Stimulated activated CD8-positive, alpha-beta memory T cell treated with anti-CD3 and anti-CD28 coated beads, Interleukin-4, amount 100 ng/mL, for 24 hours (primary cell): ENCODE data around the gene CLEC18C.
"Not testable (repeated sequence)": the region's sequence is repeated elsewhere in the genome, so short reads cannot be mapped to it uniquely, and the experiment has no call there.

Experiments used
- DNase-seq: peaks from one replicate; pipeline ENCODE4 v3.0.0-alpha.2; 2020; ENCODE audit warnings: low read depth

Gene CLEC18C

GRCh38 chr16:70173212-70173837, at the start of gene CLEC18C:
TSS of gene CLEC18C (plus strand) at chr16:70173787. CDS start at chr16:70174279, 492 bp downstream.
- not testable (repeated sequence) for DNase-seq

DNA sequence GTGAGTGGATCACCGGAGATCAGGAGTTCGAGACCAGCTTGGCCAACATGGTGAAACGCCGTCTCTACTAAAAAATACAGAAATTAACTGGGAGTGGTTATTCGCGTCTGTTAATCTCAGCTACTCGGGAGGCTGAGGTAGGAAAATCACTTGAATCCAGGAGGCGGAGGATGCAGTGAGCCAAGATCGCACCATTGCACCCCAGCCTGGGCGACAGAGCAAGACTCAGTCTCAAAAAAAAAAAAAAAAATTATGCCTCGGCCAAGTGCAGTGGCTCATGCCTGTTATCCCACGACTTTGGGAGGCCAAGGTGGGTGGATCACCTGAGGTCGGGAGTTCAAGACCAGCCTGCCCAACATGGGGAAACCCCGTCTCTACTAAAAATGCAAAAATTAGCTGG, 49.8 kb upstream of the CLEC18C start:
- DNase-seq: not testable (repeated sequence)

- DNase-seq: not testable (repeated sequence)
Observed at GRCh38 chr16:70126226-70126625, 47.4 kb upstream of the CLEC18C start.

- not testable (repeated sequence) for DNase-seq
Observed at GRCh38 chr16:70127706-70128105, 45.9 kb upstream of the CLEC18C start.

DNA sequence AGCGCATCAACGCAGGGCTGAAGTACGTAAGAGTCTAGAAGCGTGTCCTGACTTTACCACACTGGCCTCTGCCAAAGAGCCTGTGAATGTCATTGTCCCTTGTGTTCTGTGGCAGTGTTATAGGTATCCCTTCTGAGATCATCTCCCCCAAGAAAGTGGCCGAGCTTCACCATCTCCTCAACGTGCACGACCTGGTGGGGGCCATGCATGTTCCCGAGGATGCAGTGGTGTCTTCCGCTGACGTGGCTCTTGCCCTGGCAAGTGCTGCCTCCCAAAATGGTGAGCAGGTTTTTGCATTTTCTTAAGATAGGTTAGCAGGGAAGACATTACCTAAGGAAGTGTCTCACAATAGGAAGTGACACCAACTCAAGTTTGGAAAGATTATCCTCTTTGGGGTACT, 44.7 kb upstream of the CLEC18C start:
- not testable (repeated sequence) for DNase-seq

DNA sequence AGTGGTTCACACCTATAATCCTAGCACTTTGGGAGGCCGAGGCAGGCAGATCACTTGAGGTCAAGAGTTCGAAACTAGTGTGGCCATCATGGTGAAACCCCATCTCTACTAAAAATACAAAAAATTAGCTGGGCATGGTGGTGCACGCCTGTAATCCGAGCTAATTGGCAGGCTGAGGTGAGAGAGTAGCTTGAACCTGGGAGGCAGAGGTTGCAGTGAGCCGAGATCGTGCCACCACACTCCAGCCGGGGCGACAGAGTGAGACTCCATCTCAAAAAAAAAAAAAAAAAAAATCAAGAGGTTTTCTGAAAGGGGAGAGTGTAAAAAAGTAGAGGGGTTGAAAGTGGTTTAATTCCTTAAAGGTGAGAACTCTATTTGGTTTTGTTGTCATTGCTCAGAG, 37.8 kb upstream of the CLEC18C start:
- DNase-seq: not testable (repeated sequence)

GRCh38 chr16:70136595-70136994, 37.0 kb upstream of the CLEC18C start:
- DNase-seq: not testable (repeated sequence)

DNA sequence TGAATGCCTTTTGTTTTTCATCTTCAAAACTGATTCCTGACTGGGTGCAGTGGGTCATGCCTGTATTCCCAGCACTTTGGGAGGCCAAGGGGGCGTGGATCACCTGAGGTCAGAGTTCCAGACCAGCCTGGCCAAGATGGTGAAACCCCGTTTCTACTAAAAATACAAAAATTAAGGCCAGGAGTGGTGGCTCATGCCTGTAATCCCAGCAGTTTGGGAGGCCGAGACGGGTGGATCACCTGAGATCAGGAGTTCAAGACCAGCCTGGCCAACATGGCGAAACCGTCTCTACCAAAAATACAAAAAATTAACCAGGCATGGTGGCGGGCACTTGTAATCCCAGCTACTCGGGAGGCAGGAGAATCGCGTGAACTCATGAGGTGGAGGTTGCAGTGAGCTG, 30.8 kb upstream of the CLEC18C start:
- DNase-seq: not testable (repeated sequence)

- not testable (repeated sequence) for DNase-seq
Observed at GRCh38 chr16:70143231-70143895, 30.2 kb upstream of the CLEC18C start.

- DNase-seq: not testable (repeated sequence)
Observed at GRCh38 chr16:70147853-70148252, 25.7 kb upstream of the CLEC18C start.

- not testable (repeated sequence) for DNase-seq
Observed at GRCh38 chr16:70148453-70148852, 25.1 kb upstream of the CLEC18C start.

GRCh38 chr16:70149296-70149695, 24.3 kb upstream of the CLEC18C start:
- DNase-seq: not testable (repeated sequence)

- no peak for DNase-seq
Observed at GRCh38 chr16:70151391-70151790, 22.2 kb upstream of the CLEC18C start.

GRCh38 chr16:70151941-70152509, 21.6 kb upstream of the CLEC18C start:
- DNase-seq: no peak

DNA sequence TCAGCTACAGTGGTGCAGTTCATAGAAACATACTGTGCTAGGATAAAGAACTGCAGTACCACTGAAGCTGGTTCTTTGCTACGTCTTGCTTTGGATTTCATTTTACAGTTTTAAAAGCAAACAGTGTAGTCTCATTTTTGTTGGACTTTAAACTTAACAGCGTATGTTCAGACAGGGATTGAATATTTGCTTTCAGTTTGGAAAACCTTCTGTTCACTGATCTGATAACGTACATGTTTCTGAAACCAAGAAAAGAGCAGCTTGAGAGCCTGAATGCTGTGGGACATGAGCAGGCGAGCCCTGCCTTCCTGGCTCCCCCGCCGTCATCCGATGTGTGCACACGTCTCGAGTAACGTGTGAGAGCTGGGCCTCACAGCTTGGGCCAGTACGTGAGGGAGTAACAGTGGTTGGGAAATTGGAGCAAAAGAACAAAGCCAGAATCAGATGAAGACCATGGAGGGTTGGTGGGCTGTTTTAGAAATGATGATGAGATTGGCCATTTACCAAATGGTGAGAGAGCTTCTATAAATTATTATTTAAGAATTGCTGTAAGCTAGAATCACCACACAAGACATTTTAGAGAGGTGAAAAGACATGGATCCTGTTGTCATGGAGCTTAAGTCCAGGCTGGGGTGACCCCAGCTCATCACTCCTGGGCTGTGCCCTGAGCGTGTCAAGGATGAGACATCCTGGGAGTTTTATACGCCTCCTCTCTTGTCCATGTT, 20.8 kb upstream of the CLEC18C start:
- DNase-seq: no peak

DNA sequence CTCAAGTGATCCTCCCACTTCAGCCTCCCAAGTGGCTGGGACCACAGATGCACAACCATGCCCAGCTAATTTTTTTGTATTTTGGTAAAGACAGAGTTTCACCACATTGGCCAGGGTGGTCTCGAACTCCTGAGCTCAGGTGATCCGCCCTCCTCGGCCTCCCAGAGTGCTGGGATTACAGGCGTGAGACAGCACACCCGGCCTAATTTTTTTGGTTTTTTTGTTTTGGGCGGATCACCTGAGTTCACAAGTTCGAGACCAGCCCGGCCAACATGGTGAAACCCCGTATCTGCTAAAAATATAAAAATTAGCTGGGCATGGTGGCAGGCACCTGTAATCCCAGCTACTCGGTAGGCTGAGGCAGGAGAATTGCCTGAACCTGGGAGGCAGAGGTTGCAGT, 18.9 kb upstream of the CLEC18C start:
- DNase-seq: not testable (repeated sequence)

DNA sequence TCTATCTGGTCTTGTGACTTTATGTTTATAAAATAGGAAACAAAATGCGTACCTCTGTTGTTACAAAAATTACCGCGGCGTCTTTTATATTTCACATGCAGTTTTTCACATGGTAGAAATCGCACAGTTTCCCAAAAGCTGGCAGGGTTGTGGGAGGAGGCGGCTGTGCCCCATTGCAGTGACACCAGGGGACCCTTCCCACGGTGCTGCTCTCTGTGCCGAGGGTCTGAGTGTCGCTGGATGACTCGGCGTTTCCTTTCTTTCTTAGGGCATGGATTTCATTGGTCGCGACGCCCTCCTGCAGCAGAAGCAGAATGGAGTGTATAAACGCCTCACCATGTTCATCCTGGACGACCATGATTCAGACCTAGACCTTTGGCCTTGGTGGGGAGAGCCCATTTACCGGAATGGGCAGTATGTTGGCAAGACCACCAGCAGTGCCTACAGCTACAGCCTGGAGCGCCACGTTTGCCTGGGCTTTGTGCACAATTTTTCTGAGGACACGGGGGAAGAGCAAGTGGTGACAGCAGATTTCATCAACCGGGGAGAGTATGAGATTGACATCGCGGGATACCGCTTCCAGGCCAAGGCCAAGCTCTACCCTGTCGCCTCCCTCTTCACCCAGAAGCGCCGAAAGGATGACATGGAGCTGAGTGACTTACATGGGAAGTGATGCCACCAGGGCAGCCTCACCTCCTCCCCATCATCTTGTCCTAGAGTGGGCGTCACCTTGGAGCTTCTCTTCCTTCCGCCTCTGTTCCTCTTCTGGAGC, 17.2 kb upstream of the CLEC18C start:
- no peak for DNase-seq

- no peak for DNase-seq
Observed at GRCh38 chr16:70157105-70157476, 16.5 kb upstream of the CLEC18C start.

DNA sequence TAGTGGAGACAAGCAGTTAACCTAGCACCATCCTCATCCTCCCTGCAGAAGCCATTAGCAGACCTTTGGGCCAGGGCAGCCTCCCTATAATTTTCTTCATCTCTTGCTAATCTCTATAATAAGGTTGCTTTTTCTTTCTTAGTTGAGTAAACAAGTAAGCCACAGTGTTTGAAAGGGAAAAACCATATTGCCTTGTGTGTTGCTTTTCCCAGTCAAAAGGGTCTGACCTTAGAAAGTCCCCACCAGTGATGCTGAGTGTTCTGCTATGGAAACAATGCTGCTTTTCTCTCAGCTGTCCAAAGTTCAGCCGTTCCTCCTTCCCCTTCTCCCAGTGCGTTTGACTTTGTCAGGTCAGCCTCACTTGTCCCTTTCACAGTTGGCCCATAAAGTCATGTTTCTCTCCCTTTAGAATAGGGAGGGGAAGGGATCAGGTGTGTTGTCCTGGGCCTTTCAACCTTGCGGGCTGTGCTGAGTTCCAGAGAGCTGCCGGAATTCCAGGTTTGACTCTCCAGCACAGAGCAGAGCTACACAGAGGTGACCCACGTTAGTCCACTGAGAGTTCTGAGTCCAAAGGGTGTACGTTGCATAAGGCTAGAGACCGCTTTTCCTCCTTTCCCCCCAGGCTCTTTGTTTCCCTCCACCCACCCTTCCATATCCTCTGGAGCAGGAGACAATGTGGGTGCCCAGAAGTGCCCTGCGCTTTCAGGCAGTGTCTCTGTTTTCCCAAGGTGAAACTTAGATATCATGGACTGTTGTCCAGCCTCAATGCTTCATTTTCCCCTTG, 15.9 kb upstream of the CLEC18C start:
- DNase-seq: no peak

DNA sequence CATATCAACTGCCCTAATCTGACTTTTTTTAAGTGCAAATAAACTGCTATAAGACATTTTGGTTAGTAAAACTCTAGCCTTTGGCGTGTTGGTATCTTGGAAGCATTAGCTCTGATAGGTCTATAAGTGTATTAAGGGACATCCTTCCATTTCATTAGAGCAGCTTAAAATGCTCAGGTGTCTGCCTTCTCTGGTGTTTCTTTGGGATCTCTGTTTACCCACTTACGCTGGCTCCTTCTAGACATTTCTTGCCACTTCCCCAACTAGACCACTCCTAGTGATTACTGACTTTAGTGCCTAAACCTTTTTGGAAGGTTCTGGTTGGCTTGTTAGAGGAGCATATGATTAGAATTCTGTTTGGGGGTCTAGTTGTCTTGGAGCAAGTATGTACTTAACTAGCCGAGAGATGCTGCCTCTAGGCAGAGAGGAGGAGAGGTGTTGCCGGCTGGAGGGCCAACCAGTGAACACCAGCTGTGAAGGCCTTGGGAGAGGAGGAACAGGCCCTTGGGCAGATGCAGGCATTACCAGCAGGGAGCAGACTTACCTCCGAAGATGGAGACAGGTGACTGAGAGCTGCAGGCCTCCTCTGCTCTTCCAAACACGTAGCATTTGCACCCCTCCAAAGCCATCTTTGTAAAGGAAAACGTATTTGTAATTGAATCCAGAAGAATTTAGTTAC, 15.2 kb upstream of the CLEC18C start:
- no peak for DNase-seq
